ENCODE results near the gene CENPU.

Gene CENPU

DNA sequence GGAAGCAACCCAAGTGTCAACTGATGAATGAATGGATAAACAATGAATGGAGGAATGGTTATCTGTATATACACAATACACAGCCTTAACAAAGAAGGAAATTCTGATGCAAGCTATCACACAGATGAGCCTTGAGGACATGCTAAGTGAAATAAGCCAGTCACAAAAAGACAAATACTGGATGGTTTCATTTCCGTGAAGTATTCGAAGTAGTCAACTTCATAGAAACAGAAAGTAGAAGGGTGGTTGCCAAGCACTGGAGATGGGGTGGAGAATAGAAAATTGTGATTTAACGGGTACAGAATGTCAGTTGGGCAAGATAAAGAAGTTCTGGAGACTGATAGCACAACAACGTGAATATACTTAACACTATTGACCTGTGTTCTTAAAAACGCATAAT is 28.2 kb downstream of the CENPU start:
- DNase-seq (ENCODE audit: low spot score), result no peak

DNA sequence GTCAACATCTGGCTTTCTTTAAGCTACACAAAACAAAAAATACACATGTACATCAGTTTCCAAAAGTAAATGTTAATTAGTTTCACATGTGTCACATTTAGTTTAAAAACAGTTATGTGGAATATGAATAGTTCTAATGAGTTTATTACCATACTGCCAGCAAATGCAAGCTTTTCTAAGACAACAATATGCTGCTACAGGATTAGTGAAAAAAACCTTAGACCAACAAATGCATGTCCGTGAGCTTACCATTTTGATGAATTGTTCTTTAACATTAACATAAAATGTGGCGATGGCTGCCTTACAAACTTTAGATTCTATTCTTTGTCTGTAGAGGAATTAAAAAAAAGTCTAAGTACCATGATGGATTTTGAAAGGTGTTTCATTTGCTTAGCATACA is 31.8 kb downstream of the CENPU start:
- no peak for DNase-seq (ENCODE audit: low spot score)

DNA sequence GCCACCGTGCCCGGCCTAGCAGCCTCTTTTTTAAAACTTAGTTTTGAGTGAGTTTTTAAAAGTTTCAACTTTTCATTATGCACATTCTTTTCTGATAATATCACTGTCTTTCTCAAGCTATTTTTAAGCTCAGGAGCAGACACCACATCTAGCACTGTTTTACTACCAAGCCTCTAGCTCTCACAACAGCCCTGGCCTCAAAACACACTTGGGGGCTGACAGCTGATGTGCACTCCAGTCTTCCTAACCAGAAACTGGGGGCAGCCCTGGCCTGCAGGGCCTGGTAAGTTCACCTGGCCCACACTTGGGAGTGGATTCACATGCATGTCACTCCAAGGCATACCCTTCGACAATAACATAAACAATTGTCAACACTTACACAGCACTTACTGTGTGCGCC is 34.0 kb downstream of the CENPU start:
- no peak for DNase-seq (ENCODE audit: low spot score)

DNA sequence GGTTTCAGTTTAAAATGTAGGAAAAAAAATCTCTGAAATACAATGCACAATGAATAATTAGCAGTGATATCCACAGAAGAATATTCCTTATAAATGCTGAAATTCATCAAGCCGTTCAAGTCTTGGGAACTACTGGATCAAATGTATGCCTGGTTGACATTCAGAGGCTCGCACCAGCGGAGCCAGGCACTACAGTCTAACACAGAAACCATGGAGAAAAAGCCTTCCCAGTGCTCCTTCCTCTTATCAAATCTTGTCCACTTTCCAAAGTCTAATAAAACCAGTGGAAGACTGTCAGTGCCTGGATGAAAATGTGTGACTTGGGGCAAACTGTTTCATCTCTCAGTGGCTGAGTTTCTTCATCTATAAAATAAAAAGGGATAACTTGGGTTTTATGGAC is 35.9 kb downstream of the CENPU start:
- no peak for DNase-seq (ENCODE audit: low spot score)

DNA sequence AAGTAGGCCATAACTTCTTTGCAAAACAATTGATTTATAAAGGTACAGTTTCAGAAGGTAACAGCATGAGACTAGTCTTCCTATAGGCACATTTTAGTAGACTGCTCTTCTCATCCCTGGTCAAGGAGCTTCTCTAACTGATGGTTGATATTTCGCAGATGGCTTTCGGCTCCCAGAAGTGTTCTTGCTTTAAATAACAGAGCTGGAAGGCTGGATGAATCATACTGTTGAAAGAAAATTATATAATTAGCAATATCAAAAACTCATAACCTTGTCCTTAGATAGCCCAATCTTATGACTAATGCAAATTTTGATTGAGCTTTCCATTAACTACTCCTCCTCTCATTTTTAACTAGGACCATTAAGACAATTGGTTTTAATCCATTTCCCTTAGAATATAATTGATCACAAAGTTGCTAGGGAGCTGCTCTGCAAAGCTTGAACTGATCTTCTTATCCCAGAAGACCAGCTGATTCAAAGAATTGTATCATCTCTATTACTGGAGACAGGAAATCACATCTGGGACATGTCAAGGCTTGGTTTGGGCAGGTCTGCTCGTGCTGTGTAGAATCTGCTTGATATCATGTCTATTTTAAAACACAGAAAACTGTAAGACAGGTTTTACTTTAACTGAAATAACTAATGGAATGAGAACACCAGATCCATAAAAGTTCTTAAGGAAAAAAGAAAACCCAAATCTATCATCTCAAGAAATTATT is 38.6 kb downstream of the CENPU start:
- no peak for DNase-seq (ENCODE audit: low spot score)

DNA sequence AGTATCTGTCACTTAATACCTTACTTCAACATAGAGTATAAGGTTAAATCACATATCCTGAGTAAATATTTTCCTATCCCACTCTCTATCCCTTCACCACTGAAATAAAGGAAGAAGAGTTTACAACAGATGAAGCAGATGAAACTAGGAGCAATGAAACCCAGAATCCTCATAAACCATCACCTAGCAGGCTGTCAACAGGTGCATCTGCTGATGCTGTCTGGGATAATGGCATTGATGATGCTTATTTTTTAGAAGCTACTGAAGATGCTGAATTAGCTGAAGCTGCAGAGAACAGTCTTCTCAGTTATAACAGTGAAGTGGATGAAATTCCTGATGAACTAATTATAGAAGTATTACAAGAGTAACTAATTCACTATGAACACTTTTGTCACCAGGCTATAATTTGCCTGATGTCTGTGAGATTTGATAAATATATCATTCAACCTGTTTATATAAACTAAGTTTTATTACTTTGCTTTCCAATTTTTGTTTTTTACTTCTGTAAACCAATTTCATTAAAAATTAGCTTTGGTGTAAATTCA is 39.4 kb downstream of the CENPU start:
- DNase-seq (ENCODE audit: low spot score), result no peak

DNA sequence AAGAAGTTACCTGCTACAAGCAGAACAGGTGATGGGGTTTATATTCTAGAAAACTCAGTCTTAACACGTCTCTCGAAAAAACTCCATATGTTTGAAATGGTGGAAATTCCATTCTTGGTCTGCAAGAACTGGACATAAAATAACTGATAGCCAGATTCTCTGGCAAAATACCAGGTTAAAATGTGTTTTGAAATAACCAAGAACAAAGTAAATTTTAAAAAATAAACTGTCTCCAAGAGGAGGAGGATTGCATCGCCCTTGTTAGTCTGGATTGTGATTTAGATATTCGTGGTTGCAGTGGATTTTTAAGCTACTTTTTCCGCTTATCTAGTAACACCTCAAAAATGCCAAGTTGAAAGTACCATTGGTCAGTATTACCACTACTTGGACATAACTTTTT is 40.8 kb downstream of the CENPU start:
- no peak for DNase-seq (ENCODE audit: low spot score)

DNA sequence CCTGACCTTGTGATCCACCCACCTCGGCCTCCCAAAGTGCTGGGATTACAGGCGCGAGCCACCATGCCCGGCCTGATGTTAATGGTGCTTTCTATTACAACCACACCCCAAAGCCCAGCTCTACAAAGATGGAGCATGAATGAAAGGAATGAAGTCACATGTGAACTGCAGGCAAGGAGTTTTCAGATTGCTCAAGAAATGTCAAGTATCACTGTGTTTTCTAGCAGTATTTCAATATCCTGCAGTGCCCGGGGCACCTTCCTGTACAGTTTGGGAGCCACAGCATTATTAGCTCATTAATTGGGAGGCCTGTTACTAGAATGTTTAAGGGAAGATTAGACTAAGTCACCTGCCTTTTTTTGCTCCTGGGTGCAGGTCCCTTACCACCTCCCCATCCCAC is 44.2 kb downstream of the CENPU start:
- DNase-seq (ENCODE audit: low spot score), result no peak

DNA sequence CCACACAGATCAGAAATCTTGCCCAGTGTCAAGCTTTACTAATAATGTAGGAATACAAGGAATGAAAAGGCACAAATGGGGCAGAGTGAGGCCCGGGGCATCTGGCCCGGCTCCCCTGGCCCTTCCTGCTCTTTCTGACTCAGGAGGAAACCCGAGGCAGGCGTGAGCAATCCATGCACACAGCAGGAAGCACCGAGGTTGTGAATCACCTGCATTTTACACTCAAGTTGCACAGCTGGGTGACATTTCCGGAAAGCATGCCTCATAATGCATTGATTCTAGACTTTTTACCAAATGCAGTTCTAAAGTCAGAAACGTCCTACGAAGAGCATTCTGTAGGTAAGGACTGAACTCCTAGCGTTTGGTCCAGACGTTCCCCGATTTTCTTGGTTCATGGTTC is 45.4 kb downstream of the CENPU start:
- DNase-seq (ENCODE audit: low spot score), result peak; percentile 99

DNA sequence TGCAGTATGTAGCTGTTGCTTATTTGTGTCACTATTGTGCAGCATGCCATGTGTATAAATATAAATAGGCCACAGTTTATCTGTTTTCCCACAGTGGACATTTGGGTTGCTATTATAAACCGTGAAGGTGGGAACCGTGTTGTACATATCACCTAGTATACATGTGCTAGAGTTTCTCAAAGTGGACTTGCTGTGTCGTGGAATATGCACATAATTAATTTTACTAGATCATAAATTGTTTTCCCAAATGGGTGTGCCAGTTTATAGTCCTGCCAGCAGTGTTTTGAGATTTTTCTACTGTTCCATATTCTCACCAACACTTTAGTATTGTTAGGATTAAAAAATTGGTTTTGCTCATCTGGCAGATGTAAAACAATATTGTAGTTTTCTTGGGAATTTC is 45.9 kb downstream of the CENPU start:
- DNase-seq (ENCODE audit: low spot score), result no peak

DNA sequence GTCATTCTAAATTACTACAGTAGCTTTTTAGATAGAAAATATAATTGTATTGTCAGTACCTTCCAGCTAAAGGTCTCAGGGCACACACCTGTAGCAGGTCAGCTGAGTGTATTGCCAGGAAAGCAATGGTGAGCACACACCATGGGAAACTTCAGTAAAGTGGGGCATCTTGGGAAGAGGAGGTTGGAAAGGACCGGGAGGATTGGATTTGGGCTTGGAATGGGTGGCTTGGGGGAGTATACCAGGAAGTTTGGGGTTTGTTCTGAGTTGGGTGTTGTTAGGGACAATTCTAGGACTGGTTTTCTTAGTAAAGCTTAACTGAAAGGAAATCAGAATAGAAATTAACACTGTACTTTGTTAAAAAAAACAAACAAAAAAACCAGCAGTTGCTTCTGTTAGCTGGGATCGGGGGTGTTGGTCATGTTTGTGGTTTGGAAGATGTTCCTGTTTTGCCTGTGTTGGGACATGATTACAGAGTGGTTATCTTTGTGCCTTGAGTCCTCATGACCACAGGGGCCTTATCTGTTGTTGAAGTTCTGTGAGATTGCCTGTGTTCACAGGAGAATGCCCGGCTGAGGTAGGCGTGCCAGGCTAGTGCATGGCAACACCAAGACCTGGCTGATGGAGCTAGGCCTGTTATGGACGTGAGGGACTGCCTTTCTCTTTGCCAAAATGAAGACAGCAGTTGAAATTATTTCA is 49.3 kb downstream of the CENPU start:
- DNase-seq (ENCODE audit: low spot score), result no peak

DNA sequence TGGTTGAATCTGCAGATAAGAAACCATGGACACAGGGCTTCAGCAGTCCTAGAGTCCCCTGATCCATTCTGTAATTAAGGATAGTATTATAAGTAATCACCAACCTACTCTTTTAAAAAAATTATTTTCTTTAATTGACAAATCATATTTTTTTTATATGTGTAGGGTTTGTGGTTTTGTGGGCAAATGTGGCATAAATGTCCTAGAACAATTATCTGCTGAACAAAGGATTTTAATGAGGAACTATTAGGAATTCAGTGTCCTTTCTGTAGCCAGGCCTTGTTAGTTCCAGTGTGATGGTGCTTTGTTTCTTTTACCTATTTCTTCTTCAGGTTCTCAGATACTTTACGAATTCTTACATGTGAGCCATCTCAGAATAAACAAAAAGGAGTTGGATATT is 52.0 kb downstream of the CENPU start:
- no peak for DNase-seq (ENCODE audit: low spot score)

DNA sequence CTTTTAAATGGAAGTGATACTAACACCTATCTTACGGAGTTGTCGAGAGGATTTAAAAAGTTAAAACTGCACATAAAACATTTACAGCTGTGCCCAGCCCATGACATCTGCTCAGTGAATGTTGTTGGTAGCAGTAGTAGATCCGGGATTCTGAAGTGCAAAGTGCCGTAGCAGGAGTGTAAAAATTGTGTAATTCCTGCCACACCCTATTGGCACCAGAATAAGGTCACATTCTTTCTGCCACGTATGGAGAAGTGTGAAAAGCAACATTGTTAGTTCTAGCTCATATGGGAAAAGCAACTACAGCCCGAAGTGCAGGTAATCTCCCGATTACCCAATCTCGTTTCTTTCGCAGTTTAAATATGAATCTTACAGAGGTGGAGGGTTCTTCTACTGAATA is 53.2 kb downstream of the CENPU start:
- no peak for DNase-seq (ENCODE audit: low spot score)

DNA sequence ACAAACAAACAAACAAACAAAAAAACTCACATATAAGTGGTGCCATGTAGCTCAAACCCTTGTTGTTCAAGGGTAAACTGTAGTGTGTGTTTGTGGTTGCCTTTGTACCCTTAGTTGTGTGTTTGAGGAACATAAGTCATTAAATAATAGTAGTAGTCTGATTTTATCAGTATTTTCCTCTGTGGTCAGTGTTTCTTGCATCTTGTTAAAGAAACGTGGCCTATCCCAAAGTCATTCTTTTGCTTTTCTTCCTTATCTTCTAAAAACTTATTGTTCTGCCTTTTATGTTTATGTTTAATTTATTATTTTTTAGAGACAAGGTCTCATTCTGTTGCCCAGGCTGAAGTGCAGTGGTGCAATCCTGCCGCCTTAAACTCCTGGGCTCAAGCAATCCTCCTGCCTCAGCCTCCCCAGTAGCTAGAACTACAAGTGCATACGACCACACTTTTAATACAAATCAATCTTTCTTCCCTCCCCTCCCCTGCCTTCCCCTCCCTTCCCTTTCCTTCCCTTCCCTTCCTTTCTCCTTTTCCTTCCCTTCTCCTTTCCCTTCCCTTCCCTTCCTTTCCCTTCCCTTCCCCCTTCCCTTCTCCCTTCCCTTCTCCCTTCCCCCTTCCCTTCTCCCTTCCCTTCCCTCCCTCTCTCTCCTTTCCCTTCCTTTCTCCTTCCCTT is 57.9 kb downstream of the CENPU start:
- no peak for DNase-seq (ENCODE audit: low spot score)

DNA sequence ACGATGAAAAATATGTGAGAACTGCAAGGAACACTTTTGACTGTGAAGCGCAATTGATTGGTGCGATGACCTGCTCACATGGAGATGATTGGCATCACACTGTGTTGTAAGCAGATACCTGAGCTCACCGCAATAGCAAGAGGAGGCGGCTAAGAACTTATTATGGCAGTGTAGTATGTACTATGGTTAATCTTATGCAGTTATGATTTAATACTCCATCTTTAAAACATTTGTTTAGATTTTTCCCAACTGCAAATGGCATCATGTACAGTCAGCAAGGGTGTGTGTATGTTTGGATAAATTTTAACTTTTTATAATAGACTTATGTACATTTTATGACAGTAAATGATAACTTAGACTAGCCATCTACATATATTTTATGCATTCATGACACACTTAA is 58.9 kb downstream of the CENPU start:
- no peak for DNase-seq (ENCODE audit: low spot score)

DNA sequence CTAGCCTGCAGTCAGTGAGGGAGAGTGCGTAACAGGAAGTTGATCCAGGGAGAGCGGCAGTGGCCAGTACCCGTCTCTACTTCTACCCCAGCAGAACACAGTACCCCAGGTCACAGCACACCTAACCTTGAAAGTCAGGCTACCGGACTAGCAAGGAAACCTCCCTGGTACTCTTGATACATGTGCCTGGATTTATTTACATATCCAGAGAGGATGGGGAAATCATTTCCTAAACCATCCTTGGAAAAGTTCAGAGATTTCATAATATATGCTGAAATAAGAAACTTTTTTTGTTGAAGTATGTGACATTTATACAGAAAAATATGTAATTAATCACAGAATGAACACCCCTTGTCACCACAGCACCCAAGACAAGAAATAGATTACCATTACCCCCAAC is 59.9 kb downstream of the CENPU start:
- DNase-seq (ENCODE audit: low spot score), result no peak

DNA sequence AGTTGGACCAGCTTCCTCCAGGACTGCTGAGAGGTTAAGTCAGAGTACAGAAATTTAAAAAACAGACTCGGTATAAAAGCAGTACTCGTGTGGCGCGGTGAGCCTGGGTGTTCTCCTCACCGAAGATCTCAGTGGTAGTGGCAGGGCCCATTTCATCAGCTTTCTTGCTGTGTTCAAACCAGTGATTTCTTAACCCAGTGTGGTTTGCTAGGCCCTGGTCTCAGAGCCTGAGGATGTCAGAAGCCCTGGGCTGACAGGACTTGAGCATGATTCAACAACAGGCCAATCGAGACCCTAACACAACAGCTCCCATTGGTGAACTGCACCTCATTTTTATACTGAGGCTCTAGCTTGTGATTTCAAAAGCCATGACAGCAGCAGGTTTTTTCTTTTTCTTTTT is 61.2 kb downstream of the CENPU start:
- DNase-seq (ENCODE audit: low spot score), result no peak

DNA sequence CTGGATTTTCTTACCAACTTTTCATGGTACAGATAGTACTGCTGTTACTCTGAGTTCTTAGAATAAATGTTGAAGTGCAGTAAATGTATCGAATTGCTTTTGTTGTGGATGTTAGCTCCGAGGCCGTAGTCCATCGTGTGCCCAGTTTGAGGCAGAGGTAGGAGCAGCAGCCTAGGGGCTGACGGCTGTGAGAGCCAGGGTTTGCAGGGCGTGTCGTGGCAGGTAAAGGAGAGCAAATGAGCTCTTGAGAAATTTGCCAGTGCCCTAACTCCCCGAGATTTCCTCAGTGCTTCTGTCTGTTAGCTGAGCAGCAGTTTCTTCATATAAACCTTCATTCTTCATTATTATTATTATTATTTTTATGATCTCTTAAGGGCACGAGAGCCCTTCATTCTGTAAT is 62.8 kb downstream of the CENPU start:
- no peak for DNase-seq (ENCODE audit: low spot score)

DNA sequence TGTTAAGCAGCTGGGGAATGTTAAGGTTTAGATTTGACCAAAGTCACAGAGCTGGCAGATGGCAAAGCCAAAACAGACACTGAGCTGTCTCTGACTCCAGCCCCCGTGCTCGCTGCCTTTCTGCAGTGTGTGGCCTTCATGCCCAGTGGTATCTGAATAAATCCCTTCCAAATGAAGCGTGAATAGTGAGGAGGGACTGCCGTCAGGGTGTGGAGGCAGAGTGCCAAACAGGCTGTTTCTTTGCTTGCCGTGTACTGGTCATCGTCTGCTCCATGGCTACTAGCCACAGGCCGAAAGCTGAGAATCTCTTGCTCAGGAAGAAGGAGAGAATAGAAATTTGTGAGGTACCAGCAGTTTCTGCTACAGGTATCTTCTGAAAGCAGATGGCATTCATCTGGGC is 64.6 kb downstream of the CENPU start:
- DNase-seq (ENCODE audit: low spot score), result no peak

DNA sequence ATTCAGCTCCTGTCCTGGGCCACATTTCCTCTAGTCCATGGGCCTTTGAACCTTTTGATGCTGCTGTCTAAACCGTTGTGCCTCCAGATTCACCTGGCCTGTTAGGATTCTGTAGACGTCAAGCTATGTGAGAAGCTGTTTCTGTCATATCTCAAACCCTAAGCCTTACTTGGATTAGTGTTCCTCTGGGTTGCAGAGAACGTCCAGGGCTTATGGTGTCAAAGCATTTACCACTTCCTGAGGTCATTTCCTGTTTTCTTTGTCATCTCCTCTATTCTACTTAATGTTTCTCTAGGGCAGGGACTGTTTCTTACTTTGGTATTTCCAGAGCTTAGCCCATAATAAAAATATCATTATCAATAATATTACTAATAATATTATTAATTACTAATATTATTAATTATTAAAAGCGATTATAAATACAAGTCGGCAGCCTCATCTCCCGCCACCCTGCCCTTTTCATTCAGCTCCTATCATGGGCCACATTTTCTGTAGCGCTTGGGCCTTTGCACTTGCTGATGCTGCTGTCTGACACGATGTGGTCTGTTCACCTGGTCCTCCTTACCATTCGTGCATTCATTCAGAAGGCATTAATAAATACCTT is 65.3 kb downstream of the CENPU start:
- DNase-seq (ENCODE audit: low spot score), result no peak

DNA sequence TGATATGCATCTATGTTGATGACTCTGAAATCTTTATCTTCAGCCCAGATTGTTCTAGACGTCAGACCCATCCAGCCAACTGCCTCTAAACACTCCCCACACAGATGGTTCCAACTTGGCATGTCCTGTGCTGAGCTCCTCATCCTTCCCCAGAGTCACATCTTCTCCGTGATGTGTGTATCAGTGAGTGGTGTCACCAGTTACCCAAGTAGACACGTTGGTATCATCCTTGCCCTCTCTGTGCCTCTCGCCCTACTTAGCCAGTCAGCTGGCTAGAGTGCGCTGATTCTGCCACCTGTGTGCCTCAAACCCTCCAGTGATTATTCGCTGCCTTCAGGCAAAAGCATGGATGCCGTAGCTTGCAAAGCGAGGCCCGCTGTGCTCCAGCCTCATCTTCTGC is 65.8 kb downstream of the CENPU start:
- no peak for DNase-seq (ENCODE audit: low spot score)

DNA sequence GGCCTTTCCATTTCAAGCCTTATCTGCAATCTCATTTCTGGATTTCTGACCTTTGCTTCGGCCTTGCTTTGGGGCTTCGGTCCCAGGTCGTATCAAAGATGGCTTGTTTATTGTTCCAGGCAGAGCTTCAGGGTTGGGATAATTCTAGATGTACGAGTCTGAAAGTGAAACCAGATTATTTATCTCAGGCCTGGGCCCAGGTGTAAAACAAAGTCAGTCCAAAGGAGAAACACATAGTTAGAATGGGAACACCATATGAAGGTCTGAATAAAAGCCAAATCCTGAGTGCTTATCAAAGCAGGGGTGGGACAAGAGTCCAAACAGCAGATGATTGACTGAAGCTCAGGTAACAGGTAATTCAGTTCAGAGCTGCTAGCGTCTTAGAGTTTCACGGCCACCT is 67.2 kb downstream of the CENPU start:
- no peak for DNase-seq (ENCODE audit: low spot score)
